Gastroesophageal sphincter (tissue), 4 donors: ENCODE data around the gene LFNG. TPM values are rescaled to one million over a fixed set of nuclear protein-coding genes. Genes with fewer than 3 reads are reported as not detected.

ENCODE experiments used
- ATAC-seq: fragments of 150-250 bp; one replicate; pipeline ENCODE4 v1.9.1; 2016; ENCODE audit warnings: mild to moderate bottlenecking, moderate library complexity
- H3K27ac ChIP-seq, 4 donors: fragments of 200-600 bp; sonication (generic) in 3 of 4; 1 replicate in 3 of 4; 2 replicates in 1 of 4; pipeline ENCODE4 v1.5.1; 2016 to 2019
- H3K27me3 ChIP-seq: fragments of 200-600 bp; sonication (generic); one replicate; pipeline ENCODE4 v1.5.1; 2019
- H3K36me3 ChIP-seq, 2 donors: fragments of 200-600 bp; sonication (generic); one replicate each; pipeline ENCODE4 v1.5.1; 2019; ENCODE audit warnings: control low read depth in 1 of 2
- H3K4me1 ChIP-seq, 3 donors: fragments of 200-600 bp; sonication (generic); 1 replicate in 2 of 3; 2 replicates in 1 of 3; pipeline ENCODE4 v1.5.1; 2016 to 2019; ENCODE audit warnings: control low read depth in 2 of 3
- H3K4me3 ChIP-seq, 2 donors: fragments of 200-600 bp; sonication (generic); one replicate each; pipeline ENCODE4 v1.5.1; 2019; ENCODE audit warnings: mild to moderate bottlenecking in 1 of 2, moderate library complexity in 1 of 2
- H3K9me3 ChIP-seq, 3 donors: fragments of 200-600 bp; sonication (generic); one replicate each; pipeline ENCODE4 v1.5.1; 2017 to 2019; ENCODE audit warnings: control low read depth in 2 of 3
- CTCF ChIP-seq, 4 experiments: fragments of 200-600 bp in 2 of 4; fragments of 450-650 bp in 2 of 4; sonication (generic) in 1 of 4; IDR thresholded peaks; one replicate each; pipeline ENCODE4 v1.5.1; 2017 to 2019; ENCODE audit warnings: antibody characterized with exemption in 4 of 4, mild to moderate bottlenecking in 2 of 4, moderate library complexity in 2 of 4
- EP300 ChIP-seq: sonication (generic); formaldehyde crosslinking; IDR thresholded peaks from one replicate; pipeline ENCODE4 v1.6.1; 2017; ENCODE audit warnings: antibody characterized with exemption, mild to moderate bottlenecking
- POLR2A ChIP-seq, 2 donors: fragments of 450-650 bp; IDR thresholded peaks; one replicate each; pipeline ENCODE4 v1.6.1; 2017; ENCODE audit warnings: antibody characterized with exemption in 2 of 2, mild to moderate bottlenecking in 2 of 2, moderate library complexity in 1 of 2
- POLR2AphosphoS5 ChIP-seq: sonication (generic); formaldehyde crosslinking; IDR thresholded peaks from one replicate; pipeline ENCODE4 v1.6.1; 2017; ENCODE audit warnings: antibody characterized with exemption
- WGBS, 2 donors: methylation state at CpG; one replicate each; pipeline ENCODE4 v1.1.5; 2018; ENCODE audit warnings: low coverage in 1 of 2; 5-methylcytosine and 5-hydroxymethylcytosine counted together
- total RNA-seq, 4 donors: library from RNA; depleted of rRNA; stranded (reverse); fragments of >200 nt; gene quantifications; one replicate each; pipeline ENCODE4 v1.1.0, GENCODE V29; 2016

Gene LFNG
- total RNA-seq, 4 donors from 2014 or later, result 4.4 to 9.8 (median 8.4) TPM

- TF ChIP-seq CTCF (IDR thresholded peaks at IDR 0.05), result no peak
- TF ChIP-seq POLR2AphosphoS5, result no peak
- no peak for TF ChIP-seq EP300
- no peak for TF ChIP-seq POLR2A (IDR thresholded peaks at IDR 0.05)
- no peak for ATAC-seq
- no peak overlapping the region for H3K4me3 ChIP-seq
- no peaks in the 10 kb centered on the region for H3K27me3 ChIP-seq
- H3K9me3 ChIP-seq, result no peaks in the 10 kb centered on the region
- no peak overlapping the region for H3K27ac ChIP-seq
- H3K36me3 ChIP-seq, result peaks cover 0 to 80% of the 10 kb centered on the region in 2 donors
- H3K4me1 ChIP-seq, result no peaks in the 10 kb centered on the region
- WGBS, 2 donors, result no CpG with 5 or more reads among the region's 19 CpGs
Observed at GRCh38 chr7:2540641-2541051, 21.1 kb downstream of the LFNG start.

- no peak for ATAC-seq
Observed at GRCh38 chr7:2541291-2542010, 21.9 kb downstream of the LFNG start.

GRCh38 chr7:2542011-2542915, 22.7 kb downstream of the LFNG start:
- Histone ChIP-seq H3K4me3 (no peak overlapping the region), H3K9me3 (no peaks in the 10 kb centered on the region), H3K36me3 (peaks cover 0 to 96% of the 10 kb centered on the region in 2 donors), H3K27ac (no peak overlapping the region), H3K27me3 (no peaks in the 10 kb centered on the region), H3K4me1 (no peaks in the 10 kb centered on the region)
- no peak for ATAC-seq
- 85 to 90% methylated on average over 2 to 4 of the region's 25 CpGs for WGBS, 2 donors
- TF ChIP-seq EP300, result no peak
- no peak for TF ChIP-seq CTCF (IDR thresholded peaks at IDR 0.05)
- no peak for TF ChIP-seq POLR2AphosphoS5
- no peak for TF ChIP-seq POLR2A (IDR thresholded peaks at IDR 0.05)

More at GRCh38 chr7:2541291-2542010, 21.9 kb downstream of the LFNG start:
- TF ChIP-seq EP300, result no peak
- TF ChIP-seq POLR2A (IDR thresholded peaks at IDR 0.05), result no peak
- H3K27me3 ChIP-seq, result no peaks in the 10 kb centered on the region
- WGBS, 2 donors, result 90% methylated on average over 2 of the region's 40 CpGs
- H3K4me1 ChIP-seq, result no peaks in the 10 kb centered on the region
- H3K27ac ChIP-seq, result no peak overlapping the region
- H3K36me3 ChIP-seq, result peaks cover 0 to 88% of the 10 kb centered on the region in 2 donors
- H3K9me3 ChIP-seq, result no peaks in the 10 kb centered on the region
- no peak overlapping the region for H3K4me3 ChIP-seq

- Histone ChIP-seq H3K9me3 (no peaks in the 10 kb centered on the region), H3K27me3 (no peaks in the 10 kb centered on the region), H3K4me1 (no peaks in the 10 kb centered on the region), H3K27ac (no peak overlapping the region), H3K4me3 (no peak overlapping the region), H3K36me3 (peaks cover 0 to 100% of the 10 kb centered on the region in 2 donors)
- 80 to 93% methylated on average over 5 to 6 of the region's 53 CpGs for WGBS, 2 donors
- no peak for ATAC-seq
- no peak for TF ChIP-seq POLR2A (IDR thresholded peaks at IDR 0.05)
Observed at GRCh38 chr7:2542916-2543871, 23.6 kb downstream of the LFNG start.

- ATAC-seq, result no peak
- Histone ChIP-seq H3K36me3 (peaks cover 0 to 100% of the 10 kb centered on the region in 2 donors), H3K27me3 (no peaks in the 10 kb centered on the region), H3K4me3 (no peak overlapping the region), H3K9me3 (no peaks in the 10 kb centered on the region), H3K4me1 (no peaks in the 10 kb centered on the region), H3K27ac (no peak overlapping the region)
- 94% methylated on average over 3 of the region's 23 CpGs; no CpG with 5 or more reads in 1 of the 2 donors for WGBS, 2 donors
- no peak for TF ChIP-seq EP300
- no peak for TF ChIP-seq POLR2A (IDR thresholded peaks at IDR 0.05)
- TF ChIP-seq POLR2AphosphoS5, result no peak
- no peak for TF ChIP-seq CTCF (IDR thresholded peaks at IDR 0.05)
Observed at GRCh38 chr7:2544541-2545188, 25.1 kb downstream of the LFNG start.
